MM.1S (cell line): ENCODE results near the gene PSG2.
"Not testable (repeated sequence)": the region's sequence is repeated elsewhere in the genome, so short reads cannot be mapped to it uniquely, and the experiment has no call there.

Source experiments
- DNase-seq: peaks from one replicate; pipeline ENCODE4 v3.0.0-alpha.2; 2015
- H2AFZ ChIP-seq: fragments of 300-600 bp; sonication (generic); 2 replicates; pipeline ENCODE4 v1.6.0; 2016; ENCODE audit warnings: antibody characterized with exemption, low read length
- H3F3A ChIP-seq: fragments of 300-600 bp; sonication (generic); 2 replicates; pipeline ENCODE4 v1.6.1; 2016; ENCODE audit warnings: mild to moderate bottlenecking, antibody characterized with exemption, low read length, moderate library complexity, mixed read lengths; ENCODE audit not compliant: insufficient read depth
- H3K27ac ChIP-seq: fragments of 300-600 bp; sonication (generic); 2 replicates; pipeline ENCODE4 v1.5.1; 2016; ENCODE audit warnings: mild to moderate bottlenecking, low read length
- H3K27me3 ChIP-seq: fragments of 300-600 bp; sonication (generic); replicated peaks from 2 replicates; pipeline ENCODE4 v1.6.0; 2016; ENCODE audit warnings: low read length; ENCODE audit not compliant: insufficient read depth
- H3K36me3 ChIP-seq: fragments of 300-600 bp; sonication (generic); replicated peaks from 2 replicates; pipeline ENCODE4 v1.6.1; 2016; ENCODE audit warnings: mild to moderate bottlenecking, low read length, mixed read lengths; ENCODE audit not compliant: insufficient read depth
- H3K4me1 ChIP-seq: fragments of 300-600 bp; sonication (generic); 2 replicates; pipeline ENCODE4 v1.6.1; 2016; ENCODE audit warnings: low read length, mixed read lengths
- H3K4me2 ChIP-seq: fragments of 300-600 bp; sonication (generic); 2 replicates; pipeline ENCODE4 v1.6.0; 2016; ENCODE audit warnings: low read depth, low read length
- H3K4me3 ChIP-seq: fragments of 300-600 bp; sonication (generic); 2 replicates; pipeline ENCODE4 v1.5.1; 2016; ENCODE audit warnings: low read length, mixed read lengths
- H3K79me2 ChIP-seq: fragments of 300-600 bp; sonication (generic); 2 replicates; pipeline ENCODE4 v1.6.1; 2016; ENCODE audit warnings: mixed run types, low read length, mixed read lengths
- H3K9ac ChIP-seq: fragments of 300-600 bp; sonication (generic); 2 replicates; pipeline ENCODE4 v1.6.1; 2016; ENCODE audit warnings: low read length, mixed read lengths
- H3K9me2 ChIP-seq: fragments of 300-600 bp; sonication (generic); replicated peaks from 2 replicates; pipeline ENCODE4 v1.6.1; 2016; ENCODE audit warnings: mild to moderate bottlenecking, low read length, mixed read lengths; ENCODE audit not compliant: insufficient read depth
- H3K9me3 ChIP-seq: fragments of 300-600 bp; sonication (generic); replicated peaks from 2 replicates; pipeline ENCODE4 v1.6.1; 2016; ENCODE audit warnings: mild to moderate bottlenecking, low read length, mixed read lengths; ENCODE audit not compliant: insufficient read depth
- H4K20me1 ChIP-seq: fragments of 300-600 bp; sonication (generic); 2 replicates; pipeline ENCODE4 v1.6.1; 2016; ENCODE audit warnings: mild to moderate bottlenecking, low read length, moderate library complexity, mixed read lengths; ENCODE audit not compliant: insufficient read depth
- EZH2 ChIP-seq: fragments of 300-600 bp; sonication (generic); optimal IDR thresholded peaks from 2 replicates; pipeline ENCODE3; 2017; ENCODE audit warnings: low read depth, mild to moderate bottlenecking, antibody characterized with exemption, low read length, mixed read lengths
- EZH2phosphoT487 ChIP-seq: fragments of 300-600 bp; sonication (generic); IDR thresholded peaks from 2 replicates; pipeline ENCODE4 v1.6.1; 2018; ENCODE audit warnings: antibody characterized with exemption, low read length
- TF ChIP-seq, protein P1 (sequence below): fragments of 300-600 bp; sonication (generic); IDR thresholded peaks from 2 replicates; pipeline ENCODE4 v1.5.1; 2016; ENCODE audit warnings: antibody characterized with exemption, low read length, mixed read lengths

The PSG2 gene

GRCh38 chr19:43047966-43048365 is 34.5 kb downstream of the PSG2 start:
- not testable (repeated sequence) for H4K20me1 ChIP-seq, H3K4me1 ChIP-seq, H3K9me2 ChIP-seq, H3K4me2 ChIP-seq, H2AFZ ChIP-seq, H3K9ac ChIP-seq, H3K36me3 ChIP-seq, H3K4me3 ChIP-seq, H3F3A ChIP-seq, H3K9me3 ChIP-seq, H3K27ac ChIP-seq, H3K79me2 ChIP-seq, DNase-seq, H3K27me3 ChIP-seq

GRCh38 chr19:43046578-43046977 is 35.9 kb downstream of the PSG2 start:
- H3K4me3 ChIP-seq, H3F3A ChIP-seq, H3K79me2 ChIP-seq, H3K27ac ChIP-seq, H3K9me2 ChIP-seq, DNase-seq, H3K36me3 ChIP-seq, H3K4me2 ChIP-seq, H4K20me1 ChIP-seq, H2AFZ ChIP-seq, H3K9ac ChIP-seq, H3K4me1 ChIP-seq, H3K27me3 ChIP-seq, H3K9me3 ChIP-seq: not testable (repeated sequence)

GRCh38 chr19:43043492-43044180 is 38.9 kb downstream of the PSG2 start:
- not testable (repeated sequence) for H3K27ac ChIP-seq, H3K27me3 ChIP-seq, H3K4me2 ChIP-seq, H3K36me3 ChIP-seq, H3K9me3 ChIP-seq, H3K9ac ChIP-seq, H4K20me1 ChIP-seq, H3K9me2 ChIP-seq, H3K4me1 ChIP-seq, H3F3A ChIP-seq, H3K79me2 ChIP-seq, DNase-seq, H3K4me3 ChIP-seq, H2AFZ ChIP-seq

- H3K36me3 ChIP-seq, H4K20me1 ChIP-seq, H3K79me2 ChIP-seq, H3K4me1 ChIP-seq, H3K4me3 ChIP-seq, H3K27me3 ChIP-seq, H3K9me3 ChIP-seq, DNase-seq, H3K9ac ChIP-seq, H3K27ac ChIP-seq, H3K4me2 ChIP-seq, H2AFZ ChIP-seq, H3F3A ChIP-seq, H3K9me2 ChIP-seq: not testable (repeated sequence)
- TF ChIP-seq, protein P1, sequence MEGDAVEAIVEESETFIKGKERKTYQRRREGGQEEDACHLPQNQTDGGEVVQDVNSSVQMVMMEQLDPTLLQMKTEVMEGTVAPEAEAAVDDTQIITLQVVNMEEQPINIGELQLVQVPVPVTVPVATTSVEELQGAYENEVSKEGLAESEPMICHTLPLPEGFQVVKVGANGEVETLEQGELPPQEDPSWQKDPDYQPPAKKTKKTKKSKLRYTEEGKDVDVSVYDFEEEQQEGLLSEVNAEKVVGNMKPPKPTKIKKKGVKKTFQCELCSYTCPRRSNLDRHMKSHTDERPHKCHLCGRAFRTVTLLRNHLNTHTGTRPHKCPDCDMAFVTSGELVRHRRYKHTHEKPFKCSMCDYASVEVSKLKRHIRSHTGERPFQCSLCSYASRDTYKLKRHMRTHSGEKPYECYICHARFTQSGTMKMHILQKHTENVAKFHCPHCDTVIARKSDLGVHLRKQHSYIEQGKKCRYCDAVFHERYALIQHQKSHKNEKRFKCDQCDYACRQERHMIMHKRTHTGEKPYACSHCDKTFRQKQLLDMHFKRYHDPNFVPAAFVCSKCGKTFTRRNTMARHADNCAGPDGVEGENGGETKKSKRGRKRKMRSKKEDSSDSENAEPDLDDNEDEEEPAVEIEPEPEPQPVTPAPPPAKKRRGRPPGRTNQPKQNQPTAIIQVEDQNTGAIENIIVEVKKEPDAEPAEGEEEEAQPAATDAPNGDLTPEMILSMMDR, result peak; percentile 26
These were observed 50.9 kb downstream of the PSG2 start for GRCh38 chr19:43031645-43032044.

DNA sequence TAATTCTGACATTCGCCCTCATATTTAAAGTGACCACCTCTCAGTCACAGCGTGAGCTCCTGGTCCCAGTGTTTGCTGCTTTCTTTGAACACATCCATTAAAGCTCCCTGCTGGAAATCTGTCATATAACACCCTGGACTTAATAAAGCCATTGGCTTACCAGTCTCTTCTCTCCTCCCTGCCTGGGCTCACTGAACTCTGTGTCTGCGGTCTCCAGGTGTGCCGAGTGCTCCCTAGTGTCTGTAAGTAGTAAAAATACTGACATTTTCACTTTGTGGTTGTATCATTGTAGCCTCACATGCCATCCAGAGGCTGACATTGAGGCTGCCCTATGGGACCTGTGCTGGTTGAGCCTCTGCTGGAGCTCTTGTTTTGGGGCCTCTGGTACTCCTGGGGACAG is 53.6 kb downstream of the PSG2 start:
- H3K36me3 ChIP-seq, result no peaks in the 10 kb centered on the region
- no peak for DNase-seq
- no peak overlapping the region for H3K9ac ChIP-seq
- TF ChIP-seq, protein P1, result no peak
- TF ChIP-seq EZH2phosphoT487 (no peak), EZH2 (no peak)
- H3K4me1 ChIP-seq, result no peaks in the 10 kb centered on the region
- no peak overlapping the region for H2AFZ ChIP-seq
- H3K9me3 ChIP-seq, result no peaks in the 10 kb centered on the region
- H3K79me2 ChIP-seq, result no peaks in the 10 kb centered on the region
- no peak overlapping the region for H3K27ac ChIP-seq
- no peaks in the 10 kb centered on the region for H3K9me2 ChIP-seq
- H3K27me3 ChIP-seq, result no peaks in the 10 kb centered on the region
- H4K20me1 ChIP-seq, result no peaks in the 10 kb centered on the region
- H3K4me2 ChIP-seq, result no peak overlapping the region
- no peaks in the 10 kb centered on the region for H3F3A ChIP-seq
- H3K4me3 ChIP-seq, result no peak overlapping the region
